Natural killer cell treated with Interleukin-12 subunit alpha and Interleukin-12 subunit beta and Interleukin-15 and Interleukin-18, amount 100 ng/mL, for 72 hours (primary cell): ENCODE results near the gene URB2. TPM values are rescaled to one million over a fixed set of nuclear protein-coding genes. Genes with fewer than 3 reads are reported as not detected.
A peak's percentile ranks its signal among the peaks of the same experiment; 100 is the strongest.

Experiments used
- ATAC-seq, 2 donors: fragments of 150-1000 bp; cut with Tn5 transposase in 1 of 2; sonication (Bioruptor Pico), chemical (Tn5 transposase) in 1 of 2; 2 replicates each; pipeline ENCODE4 v1.10.0; 2021
- DNase-seq: peaks from one replicate; pipeline ENCODE4 v3.0.0; 2022; ENCODE audit warnings: low spot score
- H3K27ac Mint-ChIP-seq, 2 donors: 1 replicate in 1 of 2; 2 replicates in 1 of 2; pipeline ENCODE4 v1.8.0; 2022; ENCODE audit warnings: mixed read lengths in 2 of 2, mild to moderate bottlenecking in 1 of 2, moderate library complexity in 1 of 2
- H3K27me3 Mint-ChIP-seq, 2 donors: 1 replicate in 1 of 2; 2 replicates in 1 of 2; pipeline ENCODE4 v1.8.0; 2022; ENCODE audit warnings: mixed read lengths in 2 of 2
- H3K36me3 Mint-ChIP-seq: one replicate; pipeline ENCODE4 v1.8.0; 2022; ENCODE audit warnings: mixed read lengths
- H3K4me1 Mint-ChIP-seq, 2 donors: 1 replicate in 1 of 2; 2 replicates in 1 of 2; pipeline ENCODE4 v1.8.0; 2022; ENCODE audit warnings: low read depth in 2 of 2, mixed read lengths in 2 of 2, mild to moderate bottlenecking in 1 of 2
- H3K4me3 Mint-ChIP-seq: one replicate; pipeline ENCODE4 v1.8.0; 2022; ENCODE audit warnings: mixed read lengths
- H3K9me3 Mint-ChIP-seq: 2 replicates; pipeline ENCODE4 v1.8.0; 2022; ENCODE audit warnings: mixed read lengths
- total RNA-seq, 2 donors: library from RNA; stranded (reverse); gene quantifications; one replicate each; pipeline ENCODE4 v1.2.3, GENCODE V29; 2022

URB2 gene
- total RNA-seq, 2 donors from 2014 or later, result 16.4 to 38.2 TPM

DNA sequence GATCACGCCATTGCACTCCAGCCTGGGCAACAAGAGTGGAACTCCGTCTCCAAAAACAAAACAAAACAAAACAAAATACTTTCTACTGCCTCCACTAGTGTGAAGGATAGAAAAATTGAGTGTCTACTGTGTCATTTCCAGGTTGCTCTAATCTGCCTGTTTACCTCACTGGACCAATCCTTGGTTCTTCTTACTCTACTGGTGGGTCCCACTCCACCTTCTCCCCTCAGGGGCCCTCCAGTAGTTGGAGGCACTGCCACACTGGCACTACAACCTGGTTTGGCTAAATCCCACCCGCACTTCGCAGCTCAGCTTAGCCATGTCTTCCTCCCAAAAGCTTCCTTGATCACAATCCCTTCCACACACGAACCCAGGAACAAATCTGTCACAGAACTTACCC lies 2.8 kb upstream of the URB2 start:
- Mint-ChIP-seq H3K4me1 (peaks cover 46 to 58% of the 10 kb centered on the region in 2 donors), H3K4me3 (no peak overlapping the region), H3K9me3 (no peaks in the 10 kb centered on the region), H3K27ac (peak overlapping the region in 1 of 2 donors; percentile 35), H3K36me3 (peaks cover 6% of the 10 kb centered on the region), H3K27me3 (no peaks in the 10 kb centered on the region)
- no peak for DNase-seq
- no peak for ATAC-seq

DNA sequence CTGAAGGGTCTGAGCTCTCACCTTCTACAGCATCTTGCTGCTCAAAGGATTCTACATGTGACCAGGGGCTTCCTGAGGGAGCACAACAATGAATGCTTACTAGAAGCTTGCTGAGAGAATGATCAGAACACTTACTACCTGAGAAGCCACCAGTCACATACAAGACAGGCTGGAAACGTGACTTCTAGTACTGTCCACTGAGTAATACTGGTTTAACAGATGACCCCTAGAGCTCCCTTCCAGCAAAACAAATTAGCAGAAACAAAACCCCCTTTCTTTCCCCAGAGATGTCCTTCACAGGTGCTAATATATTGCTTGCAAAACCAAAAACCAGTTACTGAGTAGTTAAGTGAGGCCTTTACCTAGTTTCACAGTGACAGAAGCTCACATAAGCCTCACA lies 2.2 kb upstream of the URB2 start:
- Mint-ChIP-seq H3K27me3 (no peaks in the 10 kb centered on the region), H3K9me3 (no peaks in the 10 kb centered on the region), H3K4me1 (peaks cover 46 to 62% of the 10 kb centered on the region in 2 donors), H3K36me3 (peaks cover 10% of the 10 kb centered on the region), H3K27ac (peak overlapping the region in 1 of 2 donors; percentile 35), H3K4me3 (peak overlapping the region; percentile 97)
- DNase-seq, result no peak
- ATAC-seq, result no peak

DNA sequence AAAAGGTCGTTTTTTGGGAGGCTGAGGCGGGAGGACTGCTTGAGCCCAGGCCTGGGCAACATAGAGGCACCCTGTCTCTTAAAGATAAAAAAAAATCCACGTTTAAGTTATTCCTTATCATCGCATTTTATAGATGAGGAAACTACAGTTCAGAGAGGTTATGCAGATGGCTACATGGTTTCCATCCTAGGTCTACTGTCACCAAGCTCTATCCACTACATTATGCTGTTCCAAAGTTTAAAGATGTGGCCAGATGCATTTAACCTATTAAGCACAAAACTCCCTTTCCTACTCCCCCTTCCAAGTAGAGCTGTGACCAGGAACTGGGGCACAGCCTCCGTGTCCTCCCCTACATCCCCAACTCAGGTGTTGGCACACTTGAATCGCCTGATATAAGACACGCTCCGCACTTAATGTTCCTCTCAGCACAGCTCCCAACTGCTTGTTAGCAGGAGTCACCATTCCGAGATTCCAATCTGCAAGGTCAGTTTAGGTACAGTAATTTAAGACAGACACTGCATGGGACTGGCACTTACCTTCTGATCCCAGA lies 1.5 kb upstream of the URB2 start:
- Mint-ChIP-seq H3K27ac (peak overlapping the region; percentile 81 to 85), H3K9me3 (no peaks in the 10 kb centered on the region), H3K4me3 (peak overlapping the region; percentile 97), H3K27me3 (no peaks in the 10 kb centered on the region), H3K36me3 (peaks cover 10% of the 10 kb centered on the region), H3K4me1 (peaks cover 44 to 58% of the 10 kb centered on the region in 2 donors)
- ATAC-seq (no peak), DNase-seq (no peak)

DNA sequence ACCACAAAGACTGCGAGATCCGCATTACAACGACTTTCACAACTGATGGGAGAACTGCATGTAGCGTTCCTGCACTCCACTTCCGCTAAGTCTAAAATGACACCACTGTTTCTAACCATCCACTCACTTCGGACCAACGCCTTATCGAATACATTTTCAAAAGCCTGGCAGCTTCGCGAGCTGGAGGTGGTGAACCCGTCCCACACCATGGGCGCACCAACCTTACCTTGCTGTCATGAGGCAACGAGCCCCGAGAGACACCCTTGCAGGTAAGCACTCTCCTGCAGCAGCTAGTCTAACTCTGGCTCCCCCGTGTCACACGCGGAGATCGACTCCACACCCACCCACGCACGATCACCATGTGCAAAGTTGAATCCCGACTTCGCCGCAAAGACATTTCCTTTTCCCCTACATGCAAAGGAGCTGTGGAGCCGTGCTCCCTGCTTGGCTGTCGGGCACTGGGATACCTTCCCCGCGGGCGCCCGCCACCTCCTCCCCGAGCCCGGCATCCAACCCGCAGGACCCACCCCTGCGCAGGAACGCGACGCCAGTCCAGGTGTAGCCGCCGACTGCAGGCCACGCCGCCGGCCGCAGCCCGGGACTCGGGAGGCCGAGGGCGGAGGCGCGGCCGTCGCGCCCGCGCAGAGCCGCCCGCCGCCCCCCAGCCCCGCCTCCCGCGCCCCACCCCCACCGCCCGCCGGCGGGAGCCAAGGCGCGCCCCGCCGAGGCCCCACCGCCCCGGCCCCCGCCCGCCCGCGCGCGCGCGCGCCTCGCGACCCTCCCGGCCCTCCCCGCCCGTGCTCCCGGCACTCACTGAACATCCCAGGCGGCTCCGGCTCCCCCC lies 754 bp upstream of the URB2 start:
- peak overlapping the region; percentile 97 for H3K4me3 Mint-ChIP-seq
- H3K4me1 Mint-ChIP-seq, result peaks cover 37 to 51% of the 10 kb centered on the region in 2 donors
- DNase-seq (peak; percentile 70), ATAC-seq (peak; percentile 68 to 74)
- H3K9me3 Mint-ChIP-seq, result no peaks in the 10 kb centered on the region
- H3K36me3 Mint-ChIP-seq, result peaks cover 16% of the 10 kb centered on the region
- H3K27me3 Mint-ChIP-seq, result no peaks in the 10 kb centered on the region
- H3K27ac Mint-ChIP-seq, result peak overlapping the region; percentile 81 to 85

DNA sequence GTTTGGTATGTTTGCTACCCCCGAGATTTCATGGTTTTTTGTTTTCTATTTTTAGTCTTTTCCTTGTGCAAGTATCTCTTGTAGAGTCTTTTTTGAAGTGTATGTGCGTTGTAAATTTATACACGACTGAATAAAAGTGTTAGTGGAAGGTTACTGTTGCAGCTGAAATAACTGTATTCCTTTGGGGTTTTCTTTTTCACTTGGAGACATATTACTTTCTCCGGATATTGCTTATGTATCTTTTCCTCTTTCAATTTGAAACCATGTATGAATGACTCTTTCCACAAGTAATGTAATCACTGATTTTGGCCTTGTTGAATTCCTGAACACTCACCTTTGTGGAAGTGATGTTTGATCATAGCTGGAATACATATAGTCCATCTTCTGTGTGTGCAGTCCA lies 956 bp downstream of the URB2 start:
- Mint-ChIP-seq H3K36me3 (peaks cover 17% of the 10 kb centered on the region), H3K4me1 (peaks cover 37 to 52% of the 10 kb centered on the region in 2 donors), H3K9me3 (no peaks in the 10 kb centered on the region), H3K27me3 (no peaks in the 10 kb centered on the region), H3K4me3 (peak overlapping the region; percentile 85), H3K27ac (peak overlapping the region; percentile 82 to 96)
- DNase-seq (no peak), ATAC-seq (no peak)

DNA sequence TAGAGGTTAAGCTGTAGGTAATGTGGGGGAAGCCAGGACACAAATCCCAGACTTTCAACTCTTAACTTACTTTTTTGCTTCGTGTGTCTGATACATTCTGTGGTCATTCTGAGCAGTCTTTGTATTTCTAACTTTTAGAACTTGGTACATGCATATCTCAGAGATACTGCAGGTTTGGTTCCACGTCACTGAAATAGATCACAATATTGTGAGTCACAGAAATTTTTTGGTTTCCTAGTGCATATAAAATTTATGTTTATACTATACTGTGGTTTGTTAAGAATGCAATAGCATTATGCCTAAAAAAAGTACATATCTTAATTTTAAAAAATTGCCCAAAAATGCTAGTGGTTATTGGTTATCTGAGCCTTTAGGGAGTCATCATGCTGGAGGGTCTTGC lies 3.2 kb downstream of the URB2 start:
- Mint-ChIP-seq H3K9me3 (no peaks in the 10 kb centered on the region), H3K4me3 (no peak overlapping the region), H3K4me1 (peaks cover 26 to 38% of the 10 kb centered on the region in 2 donors), H3K36me3 (peaks cover 14% of the 10 kb centered on the region), H3K27ac (no peak overlapping the region), H3K27me3 (no peaks in the 10 kb centered on the region)
- DNase-seq (no peak), ATAC-seq (no peak)

DNA sequence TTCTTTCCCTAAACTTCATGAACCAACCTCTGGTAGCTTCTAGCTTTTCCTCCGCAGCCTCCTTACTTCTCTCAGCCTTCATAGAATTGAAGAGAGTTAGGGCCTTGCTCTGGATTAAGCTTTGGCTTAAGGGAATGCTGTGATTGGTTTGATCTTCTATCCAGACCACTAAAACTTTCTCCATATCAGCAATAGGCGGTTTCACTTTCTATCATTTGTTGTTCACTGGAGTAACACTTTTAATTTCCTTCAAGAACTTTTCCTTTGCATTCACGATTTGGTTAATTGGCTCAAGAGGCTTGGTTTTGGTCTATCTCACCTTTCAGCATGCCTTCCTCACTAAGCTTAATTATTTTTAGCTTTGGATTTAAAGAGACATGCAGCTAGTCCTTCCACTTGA lies 5.1 kb downstream of the URB2 start:
- Mint-ChIP-seq H3K9me3 (no peaks in the 10 kb centered on the region), H3K4me3 (no peak overlapping the region), H3K27me3 (no peaks in the 10 kb centered on the region), H3K27ac (no peak overlapping the region), H3K36me3 (peaks cover 18% of the 10 kb centered on the region), H3K4me1 (peaks cover 16 to 27% of the 10 kb centered on the region in 2 donors)
- ATAC-seq (no peak), DNase-seq (no peak)

DNA sequence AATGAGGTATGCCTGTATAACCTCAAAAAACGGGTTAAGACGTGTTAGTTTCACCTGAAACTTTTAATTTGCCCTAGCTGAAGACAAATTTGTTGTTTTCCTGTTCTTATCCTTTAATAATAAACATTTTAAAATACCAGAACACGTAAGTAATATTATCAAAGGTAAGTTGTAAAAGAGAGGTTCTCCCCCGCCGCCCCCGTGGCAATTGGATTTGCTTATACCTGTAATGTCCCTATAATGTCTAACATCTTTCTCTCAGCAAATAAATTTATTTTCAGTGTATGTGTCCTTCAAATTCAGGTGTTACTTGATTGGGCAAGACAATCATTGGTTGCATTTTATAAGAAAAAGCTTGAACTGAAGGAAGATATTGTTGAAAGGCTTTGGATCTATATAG lies 5.9 kb downstream of the URB2 start:
- peaks cover 10 to 22% of the 10 kb centered on the region in 2 donors for H3K4me1 Mint-ChIP-seq
- H3K4me3 Mint-ChIP-seq, result no peak overlapping the region
- peaks cover 18% of the 10 kb centered on the region for H3K36me3 Mint-ChIP-seq
- no peaks in the 10 kb centered on the region for H3K9me3 Mint-ChIP-seq
- no peak for ATAC-seq
- DNase-seq, result no peak
- H3K27me3 Mint-ChIP-seq, result no peaks in the 10 kb centered on the region
- H3K27ac Mint-ChIP-seq, result no peak overlapping the region

DNA sequence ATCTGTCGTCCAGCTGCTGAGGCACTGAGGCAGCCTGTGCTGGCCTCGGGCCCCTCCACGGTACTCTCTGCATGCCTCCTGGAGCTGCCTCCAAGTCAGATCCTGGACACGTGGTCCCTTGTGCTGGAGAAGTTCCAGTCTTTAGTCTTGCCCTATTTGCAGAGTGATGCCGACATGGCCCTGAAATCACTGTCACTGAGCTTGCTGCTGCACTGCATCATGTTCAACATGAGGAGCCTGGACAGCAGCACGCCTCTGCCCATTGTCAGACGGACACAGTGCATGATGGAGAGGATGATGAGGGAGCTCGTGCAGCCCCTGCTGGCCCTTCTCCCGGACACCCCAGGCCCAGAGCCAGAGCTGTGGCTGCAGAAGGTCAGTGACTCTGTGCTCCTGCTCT lies 10.0 kb downstream of the URB2 start:
- H3K9me3 Mint-ChIP-seq, result no peaks in the 10 kb centered on the region
- H3K36me3 Mint-ChIP-seq, result peaks cover 8% of the 10 kb centered on the region
- ATAC-seq (no peak), DNase-seq (no peak)
- peaks cover 6 to 11% of the 10 kb centered on the region in 2 donors for H3K4me1 Mint-ChIP-seq
- H3K27ac Mint-ChIP-seq, result no peak overlapping the region
- no peaks in the 10 kb centered on the region for H3K27me3 Mint-ChIP-seq
- no peak overlapping the region for H3K4me3 Mint-ChIP-seq

DNA sequence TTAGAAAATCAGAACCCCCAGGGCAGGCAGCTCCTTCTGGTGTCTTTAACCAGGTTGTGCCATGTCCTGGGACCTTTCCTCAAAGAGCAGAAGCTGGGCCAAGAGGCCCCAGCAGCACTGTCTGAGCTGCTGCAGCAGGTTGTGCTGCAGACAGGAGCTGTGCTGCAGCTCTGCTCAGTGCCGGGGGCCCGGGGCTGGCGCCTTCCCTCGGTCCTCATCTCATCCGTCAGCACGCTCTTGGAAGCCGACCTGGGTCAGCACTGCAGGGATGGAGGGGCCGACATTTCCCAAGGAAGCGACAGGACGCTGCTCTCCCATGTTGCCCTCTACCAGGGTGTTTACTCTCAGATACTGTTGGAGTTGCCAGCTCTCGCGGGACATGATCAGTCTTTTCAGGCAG lies 11.7 kb downstream of the URB2 start:
- H3K4me3 Mint-ChIP-seq, result no peak overlapping the region
- DNase-seq, result no peak
- no peaks in the 10 kb centered on the region for H3K9me3 Mint-ChIP-seq
- peaks cover 0 to 6% of the 10 kb centered on the region in 2 donors for H3K4me1 Mint-ChIP-seq
- ATAC-seq, result no peak
- no peaks in the 10 kb centered on the region for H3K27me3 Mint-ChIP-seq
- H3K27ac Mint-ChIP-seq, result no peak overlapping the region
- peaks cover 4% of the 10 kb centered on the region for H3K36me3 Mint-ChIP-seq

DNA sequence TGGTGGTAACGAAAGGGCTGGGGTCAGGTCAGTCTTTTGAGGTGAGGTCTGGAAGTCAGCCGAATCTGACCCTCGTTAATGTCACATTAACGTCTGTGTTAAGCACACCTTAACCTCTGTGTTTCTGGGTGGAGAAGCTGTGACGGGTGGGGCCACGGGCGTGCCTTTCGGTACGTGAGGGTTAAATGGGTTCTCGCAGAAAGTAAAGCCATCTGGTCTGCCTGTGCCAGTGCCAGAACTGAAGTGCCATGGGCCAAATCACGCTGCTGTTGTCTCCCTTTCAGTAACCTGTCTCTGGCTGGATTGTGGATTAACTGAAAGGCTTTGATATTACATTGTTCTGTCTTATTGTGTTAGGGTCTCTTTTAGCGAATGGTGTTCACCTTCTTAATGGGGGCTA lies 14.4 kb downstream of the URB2 start:
- ATAC-seq (no peak), DNase-seq (no peak)
- Mint-ChIP-seq H3K36me3 (peaks cover 8% of the 10 kb centered on the region), H3K4me1 (peaks cover 0 to 6% of the 10 kb centered on the region in 2 donors), H3K4me3 (no peak overlapping the region), H3K9me3 (no peaks in the 10 kb centered on the region), H3K27ac (no peak overlapping the region), H3K27me3 (no peaks in the 10 kb centered on the region)

DNA sequence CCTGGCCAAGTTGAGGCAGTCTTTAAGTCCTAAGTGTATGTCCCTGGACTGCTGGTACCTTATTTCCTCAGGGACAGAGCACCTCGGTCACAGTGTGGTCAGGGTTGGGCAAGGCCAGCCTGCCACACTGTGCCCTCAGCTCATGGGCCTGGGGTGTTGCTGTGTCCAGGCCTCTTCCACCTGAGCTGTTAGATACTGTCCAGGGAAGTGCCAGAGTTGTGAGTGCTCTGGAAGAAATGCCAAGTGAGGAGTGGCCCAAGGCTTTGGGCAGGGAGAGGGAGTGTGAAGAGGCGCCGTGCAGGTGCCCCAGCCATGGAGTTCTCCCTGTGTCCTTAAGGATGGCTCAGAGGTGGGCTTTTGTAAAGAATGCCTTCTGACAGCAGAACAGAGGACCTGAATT lies 15.3 kb downstream of the URB2 start:
- no peak for DNase-seq
- Mint-ChIP-seq H3K36me3 (peaks cover 5% of the 10 kb centered on the region), H3K9me3 (no peaks in the 10 kb centered on the region), H3K27ac (no peak overlapping the region), H3K27me3 (no peaks in the 10 kb centered on the region), H3K4me3 (no peak overlapping the region), H3K4me1 (peaks cover 0 to 6% of the 10 kb centered on the region in 2 donors)
- peak in 1 of 2 donors; percentile 33 for ATAC-seq

DNA sequence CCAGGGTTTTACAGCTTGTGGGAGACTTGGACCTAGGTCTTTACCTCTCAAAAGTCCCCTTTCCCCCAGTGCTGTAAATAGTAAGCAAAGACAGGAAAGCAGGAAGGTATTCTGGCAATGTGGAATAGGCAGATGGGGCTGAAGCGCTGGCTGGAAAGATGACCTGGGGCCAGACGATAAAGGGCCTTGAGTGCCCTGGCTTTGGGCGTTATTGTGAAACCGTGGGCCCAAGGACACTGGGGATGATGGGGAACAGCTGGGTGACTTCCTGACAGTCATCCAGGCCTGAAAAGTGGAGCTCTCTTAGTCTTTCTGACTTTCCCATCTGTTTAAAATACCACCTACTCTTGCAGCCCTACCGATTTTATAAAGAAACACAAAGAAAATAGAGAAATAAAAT lies 16.3 kb downstream of the URB2 start:
- no peak overlapping the region for H3K27ac Mint-ChIP-seq
- peaks cover 0 to 6% of the 10 kb centered on the region in 2 donors for H3K4me1 Mint-ChIP-seq
- no peak for ATAC-seq
- no peaks in the 10 kb centered on the region for H3K9me3 Mint-ChIP-seq
- no peak for DNase-seq
- H3K36me3 Mint-ChIP-seq, result peaks cover 5% of the 10 kb centered on the region
- no peak overlapping the region for H3K4me3 Mint-ChIP-seq
- H3K27me3 Mint-ChIP-seq, result no peaks in the 10 kb centered on the region

DNA sequence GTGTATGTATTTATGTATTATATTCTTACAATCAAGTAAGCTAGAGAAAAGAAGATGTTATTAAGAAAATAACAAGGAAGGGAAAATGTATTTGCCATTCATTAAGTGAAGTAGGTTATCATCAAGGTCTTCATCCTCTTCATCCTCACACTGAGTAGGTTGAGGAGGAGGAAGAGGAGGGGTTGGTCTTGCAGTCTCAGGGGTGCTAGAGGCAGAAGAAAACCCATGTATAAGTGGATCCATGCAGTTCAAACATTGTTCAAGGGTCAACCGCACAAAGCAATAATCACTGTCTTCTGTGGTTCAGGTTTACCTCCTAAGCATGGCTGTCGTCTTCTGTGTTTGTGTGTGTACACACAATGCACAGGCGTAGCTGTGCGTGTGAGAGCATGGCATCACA lies 16.9 kb downstream of the URB2 start:
- Mint-ChIP-seq H3K27ac (no peak overlapping the region), H3K9me3 (no peaks in the 10 kb centered on the region), H3K4me3 (no peak overlapping the region), H3K4me1 (peaks cover 0 to 6% of the 10 kb centered on the region in 2 donors), H3K27me3 (no peaks in the 10 kb centered on the region), H3K36me3 (peaks cover 5% of the 10 kb centered on the region)
- DNase-seq, result no peak
- ATAC-seq, result no peak
